PFSK-1 (cell line): ENCODE measurements around the gene TRIP6.
A peak's percentile ranks its signal among the peaks of the same experiment; 100 is the strongest.

Experiments
- FOXP2 ChIP-seq: optimal IDR thresholded peaks from 2 replicates; pipeline ENCODE3; 2011; ENCODE audit warnings: borderline replicate concordance, control low read depth, inconsistent platforms; ENCODE audit not compliant: insufficient read depth; ENCODE audit errors: extremely low read length, extremely low read depth
- POLR2AphosphoS5 ChIP-seq: IDR thresholded peaks from 2 replicates; pipeline ENCODE4 v1.6.1; 2012; ENCODE audit warnings: low read depth, mild to moderate bottlenecking, control low read depth, low read length, moderate library complexity
- REST ChIP-seq, 2 experiments: IDR thresholded peaks; 2 replicates each; pipeline versions ENCODE4 v1.6.1 to v1.8.0; 2011 to 2012; ENCODE audit warnings: low read depth in 2 of 2, low read length in 2 of 2, control low read depth in 1 of 2, inconsistent platforms in 1 of 2, mild to moderate bottlenecking in 1 of 2, moderate library complexity in 1 of 2; ENCODE audit not compliant: insufficient read depth in 1 of 2
- SIN3A ChIP-seq: IDR thresholded peaks from 2 replicates; pipeline ENCODE4 v1.6.1; 2012; ENCODE audit warnings: mild to moderate bottlenecking, low read length, moderate library complexity, borderline replicate concordance; ENCODE audit not compliant: insufficient read depth
- TAF1 ChIP-seq: IDR thresholded peaks from 2 replicates; pipeline ENCODE4 v1.6.1; 2012; ENCODE audit warnings: low read length, control low read depth, borderline replicate concordance; ENCODE audit not compliant: insufficient read depth

Gene TRIP6

GRCh38 chr7:100888988-100889750, 22.0 kb downstream of the TRIP6 start, which contains the start of gene UFSP1:
Gene UFSP1 (minus strand): TSS chr7:100889715. CDS start chr7:100889271, 444 bp downstream.
- TF ChIP-seq FOXP2 = no peak
- peak; percentile 86 for TF ChIP-seq POLR2AphosphoS5

GRCh38 chr7:100890653-100891567, 23.7 kb downstream of the TRIP6 start:
- no peak for TF ChIP-seq TAF1
- TF ChIP-seq POLR2AphosphoS5 = peak; percentile 23; the same call in 1 of the 2 replicates
- TF ChIP-seq FOXP2 = no peak
- no peak for TF ChIP-seq SIN3A

GRCh38 chr7:100891568-100892247, 24.5 kb downstream of the TRIP6 start:
- TF ChIP-seq SIN3A (no peak), POLR2AphosphoS5 (no peak), REST (IDR thresholded peaks at IDR 0.05; ENCODE audit: insufficient read depth in 1 of 2, low read depth in 2 of 2, low read length in 2 of 2) (no peak), FOXP2 (no peak), TAF1 (no peak)

GRCh38 chr7:100892364-100893317, 25.5 kb downstream of the TRIP6 start:
- TF ChIP-seq REST (IDR thresholded peaks at IDR 0.05; ENCODE audit: insufficient read depth in 1 of 2, low read depth in 2 of 2, low read length in 2 of 2) (0 out of 4 replicates have a peak, but pooled peaks of 1 of the 2 experiments have one; percentile 26), SIN3A (no peak)

- TF ChIP-seq POLR2AphosphoS5 (no peak), TAF1 (no peak), SIN3A (no peak), FOXP2 (no peak), REST (IDR thresholded peaks at IDR 0.05; ENCODE audit: insufficient read depth in 1 of 2, low read depth in 2 of 2, low read length in 2 of 2) (no peak)
These were observed 26.2 kb downstream of the TRIP6 start for GRCh38 chr7:100893318-100893895.
